Progenitor cell of endocrine pancreas (in vitro differentiated cells): Measurements from ENCODE around the gene PLCH1. TPM values are rescaled to one million over a fixed set of nuclear protein-coding genes. Genes with fewer than 3 reads are reported as not detected.

Experiments used
- DNase-seq: peaks from one replicate; pipeline ENCODE4 v3.0.0; 2021; ENCODE audit warnings: low spot score; ENCODE audit not compliant: unreplicated experiment
- H3K27ac Mint-ChIP-seq: 2 replicates; pipeline ENCODE4 v1.8.0; 2021; ENCODE audit warnings: mild to moderate bottlenecking, moderate library complexity, mixed read lengths
- H3K27me3 Mint-ChIP-seq: 2 replicates; pipeline ENCODE4 v1.8.0; 2021; ENCODE audit warnings: mixed read lengths
- H3K36me3 Mint-ChIP-seq: 2 replicates; pipeline ENCODE4 v1.8.0; 2022; ENCODE audit warnings: mixed read lengths; ENCODE audit not compliant: insufficient read depth
- H3K4me1 Mint-ChIP-seq: 2 replicates; pipeline ENCODE4 v1.8.0; 2021; ENCODE audit warnings: low read depth, mixed read lengths
- H3K4me3 Mint-ChIP-seq: 2 replicates; pipeline ENCODE4 v1.8.0; 2021; ENCODE audit warnings: low read depth, mild to moderate bottlenecking, moderate library complexity, mixed read lengths
- H3K9me3 Mint-ChIP-seq: 2 replicates; pipeline ENCODE4 v1.8.0; 2021; ENCODE audit warnings: low read depth, mixed read lengths
- CTCF ChIP-seq: fragments of 200-600 bp; sonication (generic); IDR thresholded peaks from one replicate; pipeline ENCODE4 v1.5.0; 2021; ENCODE audit warnings: antibody characterized with exemption, mild to moderate bottlenecking; ENCODE audit not compliant: unreplicated experiment
- total RNA-seq: library from RNA; stranded (reverse); gene quantifications from 2 replicates; pipeline ENCODE4 v1.2.1, GENCODE V29; 2021

Gene PLCH1
- total RNA-seq, 1 donor from 2014 or later, result 14.2 TPM

GRCh38 chr3:155428563-155428962 is 316.3 kb downstream of the PLCH1 start:
- no peaks in the 10 kb centered on the region for H3K27me3 Mint-ChIP-seq
- H3K4me1 Mint-ChIP-seq, result no peaks in the 10 kb centered on the region
- H3K4me3 Mint-ChIP-seq, result no peak overlapping the region
- H3K9me3 Mint-ChIP-seq, result peaks cover 12% of the 10 kb centered on the region
- no peak for DNase-seq
- H3K27ac Mint-ChIP-seq, result no peak overlapping the region
- H3K36me3 Mint-ChIP-seq, result no peaks in the 10 kb centered on the region
- no peak for TF ChIP-seq CTCF

GRCh38 chr3:155426524-155427230 is 318.2 kb downstream of the PLCH1 start:
- Mint-ChIP-seq H3K36me3 (no peaks in the 10 kb centered on the region), H3K4me3 (no peak overlapping the region), H3K4me1 (peaks cover 1% of the 10 kb centered on the region), H3K9me3 (peaks cover 12% of the 10 kb centered on the region), H3K27me3 (no peaks in the 10 kb centered on the region), H3K27ac (no peak overlapping the region)
- no peak for TF ChIP-seq CTCF
- no peak for DNase-seq

GRCh38 chr3:155425396-155425795 is 319.5 kb downstream of the PLCH1 start:
- no peak for TF ChIP-seq CTCF
- Mint-ChIP-seq H3K36me3 (no peaks in the 10 kb centered on the region), H3K27ac (no peak overlapping the region), H3K27me3 (no peaks in the 10 kb centered on the region), H3K9me3 (peaks cover 12% of the 10 kb centered on the region), H3K4me3 (no peak overlapping the region), H3K4me1 (peaks cover 1% of the 10 kb centered on the region)
- no peak for DNase-seq

GRCh38 chr3:155424323-155424710 is 320.6 kb downstream of the PLCH1 start:
- Mint-ChIP-seq H3K4me1 (peaks cover 1% of the 10 kb centered on the region), H3K27ac (no peak overlapping the region), H3K9me3 (peaks cover 12% of the 10 kb centered on the region), H3K4me3 (no peak overlapping the region), H3K27me3 (no peaks in the 10 kb centered on the region), H3K36me3 (no peaks in the 10 kb centered on the region)
- DNase-seq, result no peak
- TF ChIP-seq CTCF, result no peak

GRCh38 chr3:155423526-155424322 is 321.1 kb downstream of the PLCH1 start:
- Mint-ChIP-seq H3K9me3 (peaks cover 10% of the 10 kb centered on the region), H3K36me3 (no peaks in the 10 kb centered on the region), H3K4me1 (peaks cover 1% of the 10 kb centered on the region), H3K27ac (no peak overlapping the region), H3K4me3 (no peak overlapping the region), H3K27me3 (no peaks in the 10 kb centered on the region)
- no peak for TF ChIP-seq CTCF
- DNase-seq, result no peak
